Effector memory CD8-positive, alpha-beta T cell (primary cell): ENCODE data around the gene TBC1D22A.

Source experiments
- ATAC-seq: fragments of 150-1000 bp; cut with Tn5 transposase; replicated peaks from 2 replicates; pipeline ENCODE4 v1.10.0; 2021; ENCODE audit warnings: mild to moderate bottlenecking, moderate library complexity
- DNase-seq, 3 experiments: peaks; one replicate each; pipeline ENCODE4 v3.0.0; 2021
- H3K27ac Mint-ChIP-seq, 2 donors: one replicate each; pipeline ENCODE4 v1.8.0; 2022; ENCODE audit warnings: mild to moderate bottlenecking in 2 of 2, mixed read lengths in 2 of 2, moderate library complexity in 2 of 2
- H3K27me3 Mint-ChIP-seq, 2 donors: one replicate each; pipeline ENCODE4 v1.8.0; 2022; ENCODE audit warnings: mixed read lengths in 2 of 2
- H3K36me3 Mint-ChIP-seq: one replicate; pipeline ENCODE4 v1.8.0; 2022; ENCODE audit warnings: mild to moderate bottlenecking, moderate library complexity, mixed read lengths; ENCODE audit not compliant: insufficient read depth
- H3K4me1 Mint-ChIP-seq, 2 donors: one replicate each; pipeline ENCODE4 v1.8.0; 2022; ENCODE audit warnings: low read depth in 2 of 2, mixed read lengths in 2 of 2
- H3K4me3 Mint-ChIP-seq, 2 donors: one replicate each; pipeline ENCODE4 v1.8.0; 2022; ENCODE audit warnings: mild to moderate bottlenecking in 2 of 2, mixed read lengths in 2 of 2, moderate library complexity in 2 of 2
- H3K9me3 Mint-ChIP-seq, 2 donors: one replicate each; pipeline ENCODE4 v1.8.0; 2022; ENCODE audit warnings: mixed read lengths in 2 of 2

TBC1D22A gene

DNA sequence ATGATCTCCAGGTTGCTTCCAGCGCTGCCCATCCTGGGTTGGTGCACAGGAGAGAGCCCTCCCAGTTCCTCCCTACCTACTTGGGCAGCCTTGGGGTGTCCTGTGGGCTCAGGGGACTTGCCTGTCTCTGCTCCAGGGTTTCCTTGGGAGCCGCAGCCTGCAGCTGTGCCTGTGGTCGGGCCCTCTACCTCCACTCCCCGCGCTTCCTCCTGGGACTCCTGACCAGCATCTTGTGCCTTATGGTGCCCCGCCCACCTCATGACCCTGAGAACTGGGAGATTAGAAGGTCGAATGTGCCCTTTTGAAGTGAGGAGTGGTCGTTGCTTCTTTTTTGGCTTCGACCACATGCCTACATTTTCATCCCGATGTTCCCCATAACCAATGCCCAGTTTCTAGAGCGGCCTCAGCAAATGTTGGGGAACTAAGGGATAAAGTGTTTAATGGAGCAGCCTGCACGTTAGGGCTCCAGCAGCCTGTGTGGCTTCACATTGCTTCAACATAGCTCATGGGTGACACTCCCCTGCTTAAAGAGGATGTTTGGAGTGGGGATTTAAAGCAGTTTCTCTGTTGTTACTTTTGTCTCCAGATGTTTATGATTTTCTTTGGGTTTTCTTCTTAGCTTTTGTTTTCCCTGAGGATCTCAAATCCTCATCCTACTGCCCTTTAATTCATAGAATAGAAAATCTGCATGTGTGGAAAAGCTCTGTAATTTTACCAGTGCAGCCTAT, 248.8 kb downstream of the TBC1D22A start:
- Mint-ChIP-seq H3K9me3 (no peaks in the 10 kb centered on the region), H3K4me3 (no peak overlapping the region), H3K4me1 (peaks cover 9 to 13% of the 10 kb centered on the region in 2 donors), H3K27ac (peak overlapping the region in 1 of 2 donors; percentile 64), H3K36me3 (peaks cover 3% of the 10 kb centered on the region), H3K27me3 (no peaks in the 10 kb centered on the region)
- no peak for ATAC-seq
- no peak for DNase-seq

- peaks cover 3% of the 10 kb centered on the region for H3K36me3 Mint-ChIP-seq
- H3K4me1 Mint-ChIP-seq: peaks cover 10 to 15% of the 10 kb centered on the region in 2 donors
- no peaks in the 10 kb centered on the region for H3K9me3 Mint-ChIP-seq
- ATAC-seq (no peak), DNase-seq (no peak)
- H3K27ac Mint-ChIP-seq: peak overlapping the region in 1 of 2 donors; percentile 64
- H3K27me3 Mint-ChIP-seq: no peaks in the 10 kb centered on the region
- H3K4me3 Mint-ChIP-seq: no peak overlapping the region
These were observed 249.4 kb downstream of the TBC1D22A start for GRCh38 chr22:47011859-47012258.

DNA sequence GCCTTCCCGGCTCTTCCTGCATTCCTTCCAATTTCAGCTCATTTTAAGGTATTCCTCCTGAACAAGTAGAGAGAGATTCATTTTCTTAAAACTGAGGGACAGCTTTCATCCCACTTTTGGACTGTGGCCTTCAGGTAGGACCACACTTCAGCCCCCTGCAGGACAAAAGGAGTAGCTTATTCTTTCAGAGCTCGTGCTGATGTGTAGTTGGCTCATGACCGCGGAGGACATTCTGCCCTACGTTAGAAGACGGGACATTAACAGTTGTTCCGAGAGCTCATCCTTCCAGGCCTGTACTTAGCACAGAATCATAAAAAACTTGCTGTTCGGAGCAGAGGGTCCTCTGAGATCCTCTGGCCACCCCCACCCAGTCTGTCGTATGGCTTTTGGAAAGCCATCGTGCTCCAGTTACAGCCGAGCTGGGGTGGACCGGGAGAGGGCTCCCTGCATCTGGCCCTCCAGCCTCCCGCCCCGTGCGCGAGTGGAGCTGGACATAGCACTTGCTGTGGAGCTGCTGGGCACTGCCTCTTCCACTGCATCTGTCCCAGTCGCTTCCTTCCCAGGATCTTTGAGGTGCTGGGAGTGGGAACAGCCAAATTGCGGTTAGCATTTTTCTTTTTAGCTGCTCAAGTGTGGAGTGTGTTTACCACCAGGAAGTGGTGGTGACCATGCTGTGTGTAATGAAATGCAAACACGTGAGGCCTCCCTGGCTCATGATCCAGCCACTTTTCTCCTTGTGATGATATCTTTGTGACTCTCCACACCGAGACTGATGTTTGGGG, 250.3 kb downstream of the TBC1D22A start:
- ATAC-seq (no peak), DNase-seq (no peak)
- H3K27ac Mint-ChIP-seq: peak overlapping the region in 1 of 2 donors; percentile 64
- no peak overlapping the region for H3K4me3 Mint-ChIP-seq
- H3K4me1 Mint-ChIP-seq: peaks cover 14 to 19% of the 10 kb centered on the region in 2 donors
- H3K36me3 Mint-ChIP-seq: peaks cover 3% of the 10 kb centered on the region
- no peaks in the 10 kb centered on the region for H3K9me3 Mint-ChIP-seq
- H3K27me3 Mint-ChIP-seq: no peaks in the 10 kb centered on the region

DNA sequence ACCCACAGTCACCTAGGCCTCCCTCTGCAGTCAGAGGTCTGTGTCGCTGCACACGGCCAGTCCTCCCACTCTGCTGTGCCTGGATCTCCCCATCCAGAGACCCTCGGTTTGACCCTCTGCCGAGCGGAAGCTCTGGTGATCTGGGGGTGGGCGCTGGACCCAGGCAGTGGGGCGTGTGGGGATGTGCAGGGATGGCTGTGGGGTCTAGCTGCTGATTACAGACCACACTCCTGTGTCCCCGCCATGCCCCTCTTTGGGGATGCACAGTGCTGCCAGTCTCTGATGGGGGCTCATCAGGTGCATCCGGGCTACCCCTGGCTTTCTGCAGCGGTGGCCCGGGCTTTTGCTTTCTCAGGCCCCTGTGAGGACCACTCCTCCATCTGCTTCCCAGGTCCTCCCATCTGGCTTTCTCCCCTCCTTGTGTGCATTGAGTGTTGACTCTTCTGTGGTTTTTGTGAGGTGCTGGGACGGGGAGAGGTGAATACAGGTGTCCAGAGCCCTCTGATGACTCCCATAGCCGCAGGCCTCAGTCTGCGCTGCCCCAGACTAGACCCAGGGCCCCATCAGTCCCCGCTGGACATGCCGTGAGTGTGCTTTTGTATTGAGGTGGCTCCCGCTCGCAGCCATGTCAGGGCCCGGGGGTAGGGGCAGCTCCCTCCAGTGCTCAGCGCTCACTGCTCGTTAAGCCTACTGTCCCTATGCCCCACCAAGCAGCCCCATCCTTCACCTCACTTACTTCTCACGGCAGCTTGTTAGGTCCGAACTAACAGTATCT, 251.6 kb downstream of the TBC1D22A start:
- no peak overlapping the region for H3K4me3 Mint-ChIP-seq
- DNase-seq (no peak), ATAC-seq (no peak)
- H3K27me3 Mint-ChIP-seq: no peaks in the 10 kb centered on the region
- peaks cover 3% of the 10 kb centered on the region for H3K36me3 Mint-ChIP-seq
- peak overlapping the region in 1 of 2 donors; percentile 29 for H3K27ac Mint-ChIP-seq
- H3K9me3 Mint-ChIP-seq: no peaks in the 10 kb centered on the region
- H3K4me1 Mint-ChIP-seq: peaks cover 22 to 24% of the 10 kb centered on the region in 2 donors

- Mint-ChIP-seq H3K36me3 (peaks cover 3% of the 10 kb centered on the region), H3K9me3 (no peaks in the 10 kb centered on the region), H3K27me3 (no peaks in the 10 kb centered on the region), H3K4me1 (peaks cover 26 to 29% of the 10 kb centered on the region in 2 donors), H3K27ac (peak overlapping the region in 1 of 2 donors; percentile 29), H3K4me3 (no peak overlapping the region)
- no peak for ATAC-seq
- DNase-seq: no peak
These were observed 252.3 kb downstream of the TBC1D22A start for GRCh38 chr22:47014636-47015345.

DNA sequence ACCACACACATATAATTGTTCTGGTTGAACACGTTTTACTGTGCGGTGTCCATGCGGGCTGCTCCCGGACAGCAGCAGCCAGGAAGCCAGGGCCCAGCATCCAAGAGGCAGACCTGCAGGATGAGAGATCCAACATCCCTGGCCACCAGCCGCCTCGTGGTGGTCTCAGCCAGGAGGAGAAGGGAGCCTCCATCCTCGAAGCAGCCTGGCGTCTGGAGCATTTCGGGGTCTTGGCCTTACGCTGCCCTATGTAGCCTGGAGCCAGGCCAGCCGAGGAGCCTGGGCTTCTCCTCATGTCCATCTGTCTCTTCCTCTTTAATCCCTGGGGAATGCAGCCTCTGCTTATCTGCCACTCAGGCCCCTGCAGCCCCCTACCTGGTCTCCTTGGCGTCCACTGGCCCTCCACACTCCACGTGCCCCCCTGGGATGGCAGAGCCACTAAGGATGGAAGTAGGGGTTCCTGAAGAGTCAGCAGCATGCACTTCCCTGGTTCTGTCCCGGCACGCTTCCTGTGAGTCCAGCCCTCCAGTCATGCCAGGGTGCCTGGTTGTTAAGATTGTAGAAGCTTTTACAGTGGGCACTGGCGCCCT, 253.2 kb downstream of the TBC1D22A start:
- no peak overlapping the region for H3K4me3 Mint-ChIP-seq

GRCh38 chr22:47016631-47017030, 254.2 kb downstream of the TBC1D22A start:
- H3K27me3 Mint-ChIP-seq: no peaks in the 10 kb centered on the region
- H3K9me3 Mint-ChIP-seq: no peaks in the 10 kb centered on the region
- no peak overlapping the region for H3K4me3 Mint-ChIP-seq
- peak overlapping the region in 1 of 2 donors; percentile 78 for H3K27ac Mint-ChIP-seq
- peaks cover 3% of the 10 kb centered on the region for H3K36me3 Mint-ChIP-seq
- peaks cover 28 to 29% of the 10 kb centered on the region in 2 donors for H3K4me1 Mint-ChIP-seq
- DNase-seq (no peak), ATAC-seq (no peak)

More for the DNA sequence above, 253.2 kb downstream of the TBC1D22A start:
- peaks cover 3% of the 10 kb centered on the region for H3K36me3 Mint-ChIP-seq
- H3K4me1 Mint-ChIP-seq: peaks cover 26 to 29% of the 10 kb centered on the region in 2 donors
- no peaks in the 10 kb centered on the region for H3K9me3 Mint-ChIP-seq
- ATAC-seq (no peak), DNase-seq (no peak)
- no peak overlapping the region for H3K27ac Mint-ChIP-seq
- H3K27me3 Mint-ChIP-seq: no peaks in the 10 kb centered on the region

GRCh38 chr22:47017245-47017644, 254.8 kb downstream of the TBC1D22A start:
- no peaks in the 10 kb centered on the region for H3K27me3 Mint-ChIP-seq
- H3K4me1 Mint-ChIP-seq: peaks cover 31% of the 10 kb centered on the region in 2 donors
- peak overlapping the region in 1 of 2 donors; percentile 78 for H3K27ac Mint-ChIP-seq
- no peak for ATAC-seq
- DNase-seq: no peak
- H3K4me3 Mint-ChIP-seq: no peak overlapping the region
- no peaks in the 10 kb centered on the region for H3K9me3 Mint-ChIP-seq
- H3K36me3 Mint-ChIP-seq: no peaks in the 10 kb centered on the region

DNA sequence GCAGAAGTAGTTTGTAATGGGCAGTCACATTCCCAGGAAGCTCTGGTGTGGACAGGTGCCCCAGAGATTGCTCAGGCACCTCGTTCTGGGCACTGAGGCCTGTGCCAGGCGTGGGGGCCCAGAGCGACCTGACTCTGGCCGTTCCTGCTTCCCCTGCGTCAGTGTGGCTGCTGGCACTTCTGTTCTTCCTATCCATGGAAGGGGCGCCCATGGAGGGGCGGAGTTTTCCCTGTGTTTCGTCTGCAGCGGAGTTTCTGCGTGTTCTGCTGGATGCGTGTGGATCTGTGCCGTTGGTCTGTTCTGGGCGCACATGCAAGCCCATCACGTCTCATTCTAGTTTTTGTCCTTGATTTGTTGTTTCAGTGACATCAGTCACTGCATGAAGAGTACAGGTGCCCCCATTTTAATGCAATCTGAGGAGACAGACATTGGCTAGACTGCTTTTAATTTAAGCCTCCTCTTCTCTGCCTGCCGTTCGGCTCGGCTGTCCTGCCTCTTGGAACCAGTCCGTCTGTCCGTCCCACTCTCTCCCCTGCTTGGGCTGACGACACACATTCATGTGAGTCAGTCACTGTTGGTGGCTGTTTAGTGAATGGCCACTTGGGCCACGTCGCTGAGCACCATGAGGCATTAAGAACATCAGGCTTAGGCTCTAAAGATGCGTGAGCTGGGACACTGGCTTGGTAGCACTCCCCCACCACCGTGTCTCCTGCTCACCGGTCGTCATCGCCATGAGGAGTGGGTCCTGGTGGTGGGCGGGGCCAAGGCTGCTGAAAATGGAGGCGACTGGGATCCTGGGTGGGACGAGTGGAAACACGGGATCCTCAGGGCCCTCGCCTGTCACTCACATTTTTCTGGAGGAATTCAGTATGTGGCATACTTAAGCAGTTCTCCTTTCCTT, 255.8 kb downstream of the TBC1D22A start:
- no peaks in the 10 kb centered on the region for H3K9me3 Mint-ChIP-seq
- no peak for DNase-seq
- no peak for ATAC-seq
- H3K4me1 Mint-ChIP-seq: peaks cover 25 to 34% of the 10 kb centered on the region in 2 donors
- no peak overlapping the region for H3K4me3 Mint-ChIP-seq
- no peaks in the 10 kb centered on the region for H3K27me3 Mint-ChIP-seq
- peak overlapping the region in 1 of 2 donors; percentile 13 for H3K27ac Mint-ChIP-seq
- H3K36me3 Mint-ChIP-seq: no peaks in the 10 kb centered on the region

DNA sequence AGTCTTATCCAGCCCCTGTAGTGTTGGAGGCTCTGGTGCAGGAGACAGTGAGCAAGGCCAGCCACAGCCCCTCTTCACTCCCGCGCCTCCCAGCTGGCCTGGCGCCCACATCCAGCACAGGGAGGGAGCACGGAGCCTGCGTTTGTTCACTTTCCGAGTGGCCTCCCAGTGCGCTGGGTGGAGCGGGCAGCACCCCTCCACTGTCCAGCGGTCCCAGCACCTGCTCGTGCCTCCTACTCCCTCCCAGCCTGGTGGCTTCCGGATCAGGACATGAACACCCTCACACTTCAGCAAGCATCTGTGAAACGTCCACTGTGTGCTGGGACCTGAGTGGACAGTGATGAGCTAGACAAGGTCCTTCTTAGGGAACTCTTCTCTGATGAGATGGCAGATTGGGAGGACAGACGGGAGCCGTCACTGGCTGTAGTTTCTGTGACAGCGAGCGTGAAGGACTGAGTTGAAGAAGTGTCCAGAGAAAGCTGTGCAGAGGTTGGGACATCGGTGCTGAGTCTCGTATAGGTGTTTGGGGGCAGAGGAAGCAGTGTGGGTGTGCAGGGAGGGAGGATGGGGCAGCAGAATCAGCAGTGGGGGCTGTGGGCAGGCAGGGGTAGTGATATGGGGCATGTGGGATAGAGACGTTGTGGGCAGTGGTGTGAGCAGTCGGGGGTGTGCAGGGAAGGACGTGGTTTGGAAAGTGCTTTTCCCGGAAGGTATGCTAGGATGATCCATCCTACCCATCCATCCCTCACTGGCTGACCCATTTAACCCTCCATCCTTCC, 256.8 kb downstream of the TBC1D22A start:
- no peak overlapping the region for H3K27ac Mint-ChIP-seq
- no peak for DNase-seq
- no peaks in the 10 kb centered on the region for H3K9me3 Mint-ChIP-seq
- no peak for ATAC-seq
- H3K4me3 Mint-ChIP-seq: no peak overlapping the region
- H3K4me1 Mint-ChIP-seq: peaks cover 23 to 41% of the 10 kb centered on the region in 2 donors
- no peaks in the 10 kb centered on the region for H3K27me3 Mint-ChIP-seq
- H3K36me3 Mint-ChIP-seq: no peaks in the 10 kb centered on the region

DNA sequence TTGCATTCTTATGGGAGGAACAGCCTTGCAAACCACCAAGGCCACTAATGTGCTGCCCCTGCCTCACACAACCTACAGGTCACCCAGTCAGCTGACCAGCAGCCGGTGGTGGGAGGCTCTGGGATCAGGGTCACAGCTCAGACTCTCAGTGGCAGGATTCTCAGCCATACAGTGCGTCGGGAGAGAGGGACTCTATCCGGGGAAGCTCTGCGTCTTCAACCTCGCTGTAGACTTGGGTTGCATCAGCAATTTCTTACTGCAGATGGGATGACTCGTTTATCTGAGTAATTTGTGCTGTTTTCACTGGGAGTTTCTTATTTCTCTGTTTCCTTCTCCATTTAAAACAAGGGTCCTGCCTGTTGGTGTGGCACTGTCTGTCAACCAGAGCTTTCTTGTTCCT, 257.7 kb downstream of the TBC1D22A start:
- Mint-ChIP-seq H3K4me3 (no peak overlapping the region), H3K27me3 (no peaks in the 10 kb centered on the region), H3K9me3 (no peaks in the 10 kb centered on the region), H3K36me3 (no peaks in the 10 kb centered on the region), H3K4me1 (peaks cover 23 to 41% of the 10 kb centered on the region in 2 donors), H3K27ac (no peak overlapping the region)
- DNase-seq (no peak), ATAC-seq (no peak)
